AG04450 (cell line): Measurements from ENCODE around the gene ABCG4. TPM values are rescaled to one million over a fixed set of nuclear protein-coding genes. Genes with fewer than 3 reads are reported as not detected.

Experiments used
- CTCF ChIA-PET: fragments of 300-600, 350-600 bp; formaldehyde crosslinking; extraction: SDS; loops from one replicate; lab custom pipeline; 2022; ENCODE audit warnings: antibody characterized with exemption, inconsistent platforms; lab: Charles Lee
- POLR2A ChIA-PET: fragments of 350-600 bp; formaldehyde crosslinking; extraction: SDS; loops from one replicate; lab custom pipeline; 2021; ENCODE audit warnings: antibody characterized with exemption, inconsistent platforms; lab: Yijun Ruan, JAX
- DNase-seq: peaks from one replicate; pipeline ENCODE4 v3.0.0-alpha.2; 2011; ENCODE audit warnings: low read depth, low spot score
- H3K27ac ChIP-seq: one replicate; pipeline ENCODE4 v1.5.1; 2012; ENCODE audit warnings: low read depth, low read length, control low read depth
- H3K27me3 ChIP-seq: one replicate; pipeline ENCODE4 v1.6.0; 2012; ENCODE audit warnings: low read length; ENCODE audit not compliant: control insufficient read depth, insufficient read depth
- H3K4me3 ChIP-seq: 2 replicates; pipeline ENCODE4 v1.5.1; 2011; ENCODE audit warnings: mild to moderate bottlenecking, low read depth, low read length, control low read depth
- H3K9me3 ChIP-seq: 2 replicates; pipeline ENCODE4 v1.5.1; 2012; ENCODE audit warnings: low read length; ENCODE audit not compliant: control insufficient read depth, insufficient read depth
- polyA plus RNA-seq: library from polyadenylated mRNA; depleted of rRNA; stranded (reverse); fragments of >200 nt; gene quantifications from 2 replicates; pipeline ENCODE4 v1.2.3, GENCODE V29; 2011
- TF ChIP-seq, protein P1 (sequence below): IDR thresholded peaks from 2 replicates; pipeline ENCODE4 v1.5.1; 2011; ENCODE audit warnings: low read depth, low read length, control low read depth, inconsistent platforms

Gene ABCG4
- polyA plus RNA-seq, 1 experiment: 0.21 TPM

DNA sequence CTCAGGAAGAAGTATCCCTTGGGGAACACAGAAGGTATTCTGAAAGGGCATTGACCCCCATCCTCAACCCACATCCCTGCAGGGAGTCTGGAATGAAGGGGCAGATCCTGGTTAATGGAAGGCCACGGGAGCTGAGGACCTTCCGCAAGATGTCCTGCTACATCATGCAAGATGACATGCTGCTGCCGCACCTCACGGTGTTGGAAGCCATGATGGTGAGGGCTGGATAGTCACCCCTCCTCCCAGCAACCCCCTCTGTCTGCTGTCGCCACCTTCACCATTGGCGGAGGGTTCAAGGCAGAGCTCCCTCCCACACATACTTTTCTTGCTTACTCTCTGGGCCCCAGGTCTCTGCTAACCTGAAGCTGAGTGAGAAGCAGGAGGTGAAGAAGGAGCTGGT is 5.3 kb downstream of the ABCG4 start:
- ChIA-PET CTCF (interaction anchor here (4.4 kb wide), 1 partner anchor 9 kb away, joined by 15 read pairs; no protein-coding TSS in a partner anchor), POLR2A (interaction anchor here (0.6 to 0.7 kb wide), 2 partner anchors 15 to 236 kb away, joined by 3 to 7 read pairs; no protein-coding TSS in a partner anchor)
- H3K4me3 ChIP-seq: no peak overlapping the region
- no peak for DNase-seq
- H3K9me3 ChIP-seq: no peaks in the 10 kb centered on the region; the same call in 1 of the 2 replicates
- TF ChIP-seq, protein P1, sequence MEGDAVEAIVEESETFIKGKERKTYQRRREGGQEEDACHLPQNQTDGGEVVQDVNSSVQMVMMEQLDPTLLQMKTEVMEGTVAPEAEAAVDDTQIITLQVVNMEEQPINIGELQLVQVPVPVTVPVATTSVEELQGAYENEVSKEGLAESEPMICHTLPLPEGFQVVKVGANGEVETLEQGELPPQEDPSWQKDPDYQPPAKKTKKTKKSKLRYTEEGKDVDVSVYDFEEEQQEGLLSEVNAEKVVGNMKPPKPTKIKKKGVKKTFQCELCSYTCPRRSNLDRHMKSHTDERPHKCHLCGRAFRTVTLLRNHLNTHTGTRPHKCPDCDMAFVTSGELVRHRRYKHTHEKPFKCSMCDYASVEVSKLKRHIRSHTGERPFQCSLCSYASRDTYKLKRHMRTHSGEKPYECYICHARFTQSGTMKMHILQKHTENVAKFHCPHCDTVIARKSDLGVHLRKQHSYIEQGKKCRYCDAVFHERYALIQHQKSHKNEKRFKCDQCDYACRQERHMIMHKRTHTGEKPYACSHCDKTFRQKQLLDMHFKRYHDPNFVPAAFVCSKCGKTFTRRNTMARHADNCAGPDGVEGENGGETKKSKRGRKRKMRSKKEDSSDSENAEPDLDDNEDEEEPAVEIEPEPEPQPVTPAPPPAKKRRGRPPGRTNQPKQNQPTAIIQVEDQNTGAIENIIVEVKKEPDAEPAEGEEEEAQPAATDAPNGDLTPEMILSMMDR: no peak
- no peak overlapping the region for H3K27ac ChIP-seq
- peaks cover 27% of the 10 kb centered on the region for H3K27me3 ChIP-seq

DNA sequence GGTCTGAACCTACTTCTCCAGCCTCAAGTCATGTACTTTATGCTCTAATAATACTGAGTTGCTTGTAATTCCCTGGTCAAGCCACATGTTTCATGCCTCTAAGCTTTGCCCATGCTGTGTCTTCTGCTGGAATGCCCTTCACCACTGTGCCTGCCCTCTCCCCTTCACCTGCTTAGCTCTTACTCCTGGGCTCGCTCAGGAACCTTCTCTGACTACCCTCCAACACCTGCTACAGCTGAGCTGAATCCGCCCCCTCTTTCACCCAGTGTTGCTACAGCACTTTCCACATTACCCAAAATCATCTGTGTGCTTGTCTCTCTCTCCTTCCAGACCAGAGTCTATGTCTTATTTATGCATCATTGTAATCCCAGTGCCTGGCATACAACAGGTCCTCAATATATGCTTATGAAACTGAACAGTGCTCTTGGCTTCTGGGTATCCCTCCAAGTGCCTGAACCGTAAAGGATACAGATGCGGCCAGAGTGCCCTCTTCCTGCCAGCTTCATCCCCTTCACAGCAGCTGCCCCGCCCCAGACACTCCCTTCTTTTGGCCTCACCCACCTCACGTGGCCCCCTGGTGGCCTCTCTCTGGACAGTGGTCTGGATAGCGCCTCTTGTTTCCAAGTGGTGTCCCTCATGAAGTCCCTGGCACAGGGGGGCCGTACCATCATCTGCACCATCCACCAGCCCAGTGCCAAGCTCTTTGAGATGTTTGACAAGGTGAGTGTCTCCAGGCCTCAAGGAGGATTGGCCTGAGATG is 7.1 kb downstream of the ABCG4 start:
- DNase-seq: no peak
- ChIA-PET CTCF (interaction anchor here (1.3 to 4.4 kb wide), 2 partner anchors 11 to 41 kb away, joined by 4 to 15 read pairs; no protein-coding TSS in a partner anchor), POLR2A (no interaction called here)
- TF ChIP-seq, protein P1: 0 out of 2 replicates have a peak, but pooled peaks have one; percentile 8
- Histone ChIP-seq H3K4me3 (no peak overlapping the region), H3K27ac (no peak overlapping the region), H3K9me3 (no peaks in the 10 kb centered on the region), H3K27me3 (peaks cover 21% of the 10 kb centered on the region)

DNA sequence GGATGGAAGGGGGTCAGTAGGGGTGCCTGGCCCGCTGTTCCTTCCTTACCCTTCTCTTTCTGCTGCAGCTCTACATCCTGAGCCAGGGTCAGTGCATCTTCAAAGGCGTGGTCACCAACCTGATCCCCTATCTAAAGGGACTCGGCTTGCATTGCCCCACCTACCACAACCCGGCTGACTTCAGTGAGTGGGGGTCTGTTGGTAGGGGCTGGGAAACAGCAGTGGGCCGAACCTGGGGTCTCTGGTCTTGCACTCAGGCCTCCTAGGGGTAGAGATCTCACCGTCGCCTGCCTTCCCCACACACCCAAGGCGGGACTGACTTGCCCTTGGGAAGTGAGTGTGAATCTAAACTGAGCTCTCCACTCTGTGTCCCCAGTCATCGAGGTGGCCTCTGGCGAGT is 7.6 kb downstream of the ABCG4 start:
- POLR2A ChIA-PET: no interaction called here
- CTCF ChIA-PET: interaction anchor here (0.5 to 4.4 kb wide), 4 partner anchors 11 to 182 kb away, joined by 3 to 15 read pairs (median 4); no protein-coding TSS in a partner anchor
- TF ChIP-seq, protein P1: no peak
- Histone ChIP-seq H3K27ac (no peak overlapping the region), H3K9me3 (no peaks in the 10 kb centered on the region), H3K27me3 (peaks cover 23% of the 10 kb centered on the region), H3K4me3 (no peak overlapping the region)
- no peak for DNase-seq

DNA sequence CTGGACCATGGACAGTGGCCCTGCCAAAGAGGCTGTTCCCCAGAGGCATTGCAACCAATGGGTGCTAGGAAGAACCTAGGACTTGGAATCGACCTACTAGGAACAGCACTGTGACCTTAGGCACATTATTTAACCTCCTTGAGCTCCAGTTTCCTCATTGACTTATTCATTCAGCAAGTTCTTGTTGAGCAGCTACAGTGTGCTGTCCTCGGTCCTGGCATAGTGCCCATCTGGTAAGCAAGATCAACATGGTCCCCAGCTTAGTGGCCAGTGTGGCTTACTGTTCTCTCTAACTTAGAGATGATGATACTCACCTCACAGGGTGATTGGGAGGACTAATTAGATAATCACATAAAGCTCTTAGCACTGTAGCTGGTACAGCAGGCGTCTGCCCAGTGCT is 8.2 kb downstream of the ABCG4 start:
- TF ChIP-seq, protein P1: no peak
- POLR2A ChIA-PET: interaction anchor here (0.7 to 0.9 kb wide), 2 partner anchors 62 to 123 kb away, joined by 3 to 4 read pairs; no protein-coding TSS in a partner anchor
- CTCF ChIA-PET: interaction anchor here (0.5 to 4.4 kb wide), 5 partner anchors 12 to 181 kb away, joined by 3 to 15 read pairs (median 4); partner anchors contain the start of gene DPAGT1
- H3K4me3 ChIP-seq: no peak overlapping the region
- H3K9me3 ChIP-seq: no peaks in the 10 kb centered on the region
- H3K27me3 ChIP-seq: peaks cover 23% of the 10 kb centered on the region
- no peak for DNase-seq
- no peak overlapping the region for H3K27ac ChIP-seq

DNA sequence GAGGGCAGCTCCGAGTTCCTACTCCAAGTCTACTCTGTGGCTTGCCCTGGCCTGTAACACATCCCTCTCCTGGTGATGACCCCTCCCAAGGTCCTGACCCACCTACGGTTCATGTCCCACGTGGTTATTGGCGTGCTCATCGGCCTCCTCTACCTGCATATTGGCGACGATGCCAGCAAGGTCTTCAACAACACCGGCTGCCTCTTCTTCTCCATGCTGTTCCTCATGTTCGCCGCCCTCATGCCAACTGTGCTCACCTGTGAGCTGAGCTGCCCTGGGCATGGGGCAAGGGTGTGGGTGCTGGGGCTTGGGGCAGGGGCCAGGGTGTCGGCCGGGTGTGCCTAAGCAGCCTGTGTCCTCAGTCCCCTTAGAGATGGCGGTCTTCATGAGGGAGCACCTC is 9.6 kb downstream of the ABCG4 start:
- Histone ChIP-seq H3K27me3 (peaks cover 19% of the 10 kb centered on the region), H3K27ac (no peak overlapping the region), H3K4me3 (no peak overlapping the region), H3K9me3 (no peaks in the 10 kb centered on the region)
- no peak for DNase-seq
- POLR2A ChIA-PET: no interaction called here
- CTCF ChIA-PET: interaction anchor here (1.2 kb wide), 1 partner anchor 14 kb away, joined by 4 read pairs; no protein-coding TSS in a partner anchor
- TF ChIP-seq, protein P1: no peak
